ENCODE results near the gene GIPC3. TPM values are rescaled to one million over a fixed set of nuclear protein-coding genes. Genes with fewer than 3 reads are reported as not detected.

Gene GIPC3, protein sequence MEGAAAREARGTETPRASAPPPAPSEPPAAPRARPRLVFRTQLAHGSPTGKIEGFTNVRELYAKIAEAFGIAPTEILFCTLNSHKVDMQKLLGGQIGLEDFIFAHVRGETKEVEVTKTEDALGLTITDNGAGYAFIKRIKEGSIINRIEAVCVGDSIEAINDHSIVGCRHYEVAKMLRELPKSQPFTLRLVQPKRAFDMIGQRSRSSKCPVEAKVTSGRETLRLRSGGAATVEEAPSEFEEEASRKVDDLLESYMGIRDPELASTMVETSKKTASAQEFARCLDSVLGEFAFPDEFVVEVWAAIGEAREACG
- total RNA-seq = 1.3 TPM

GRCh38 chr19:3585301-3586126, at the start of gene GIPC3:
Gene GIPC3, plus strand, starts transcription at chr19:3585478. Its CDS starts 120 bp downstream, at chr19:3585598.

GRCh38 chr19:3538965-3539755, 46.1 kb upstream of the GIPC3 start, which contains the start of gene TEKTIP1:
Gene TEKTIP1, plus strand, starts transcription at chr19:3539174. Its CDS starts 4 bp downstream, at chr19:3539178.

DNA sequence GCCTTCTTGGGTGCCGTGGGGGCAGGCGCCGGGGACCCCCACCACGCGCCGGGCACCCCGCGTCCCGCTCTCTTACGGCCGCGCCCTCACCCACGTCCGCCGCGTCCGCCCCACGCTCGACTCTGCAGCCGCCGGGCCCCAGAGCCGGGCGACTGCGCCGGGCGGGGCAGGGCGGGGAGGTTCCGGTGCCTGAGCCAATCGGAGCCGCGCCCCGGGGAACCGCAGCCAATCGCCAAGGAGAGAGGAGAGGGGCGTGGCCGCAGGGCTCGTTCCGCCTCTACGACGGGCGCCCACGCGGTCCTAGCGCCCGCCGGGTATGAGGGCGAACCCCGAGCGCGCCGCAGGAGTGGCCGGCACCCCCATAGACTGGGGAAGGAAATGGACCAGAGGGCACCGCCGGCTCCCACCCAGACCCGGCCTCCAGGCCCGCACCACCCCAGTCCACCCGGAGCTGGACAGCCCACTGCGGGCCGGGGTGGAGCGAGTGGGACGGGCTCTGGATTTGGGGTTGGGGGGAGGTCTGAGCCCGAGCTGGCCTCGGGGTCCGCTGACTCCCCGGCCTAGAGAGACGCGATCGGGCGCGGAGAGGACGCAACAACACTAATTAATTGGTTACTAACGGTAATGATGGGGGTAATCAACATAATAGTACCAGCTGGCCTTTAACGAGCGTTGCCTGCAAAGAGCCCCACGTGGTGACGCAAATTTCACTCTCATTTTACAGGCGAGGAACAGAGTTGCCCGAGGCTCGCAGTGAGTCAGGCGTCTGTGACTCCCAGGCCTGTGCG, 27.6 kb upstream of the GIPC3 start, which contains the start of gene MFSD12:
TSS of gene MFSD12 (minus strand) at position 126 of the 788 bp plus-strand sequence. CDS start 183 bp downstream, outside the sequence.

GRCh38 chr19:3572855-3573161, 12.5 kb upstream of the GIPC3 start, which contains the start of gene HMG20B:
Gene HMG20B, plus strand, starts transcription at chr19:3572944. Its CDS starts 366 bp downstream, at chr19:3573310.

GRCh38 chr19:3606690-3607289, 21.5 kb downstream of the GIPC3 start, which contains the start of gene TBXA2R:
Gene TBXA2R, minus strand, starts transcription at chr19:3606875. Its CDS starts 6,241 bp downstream, at chr19:3600634.

DNA sequence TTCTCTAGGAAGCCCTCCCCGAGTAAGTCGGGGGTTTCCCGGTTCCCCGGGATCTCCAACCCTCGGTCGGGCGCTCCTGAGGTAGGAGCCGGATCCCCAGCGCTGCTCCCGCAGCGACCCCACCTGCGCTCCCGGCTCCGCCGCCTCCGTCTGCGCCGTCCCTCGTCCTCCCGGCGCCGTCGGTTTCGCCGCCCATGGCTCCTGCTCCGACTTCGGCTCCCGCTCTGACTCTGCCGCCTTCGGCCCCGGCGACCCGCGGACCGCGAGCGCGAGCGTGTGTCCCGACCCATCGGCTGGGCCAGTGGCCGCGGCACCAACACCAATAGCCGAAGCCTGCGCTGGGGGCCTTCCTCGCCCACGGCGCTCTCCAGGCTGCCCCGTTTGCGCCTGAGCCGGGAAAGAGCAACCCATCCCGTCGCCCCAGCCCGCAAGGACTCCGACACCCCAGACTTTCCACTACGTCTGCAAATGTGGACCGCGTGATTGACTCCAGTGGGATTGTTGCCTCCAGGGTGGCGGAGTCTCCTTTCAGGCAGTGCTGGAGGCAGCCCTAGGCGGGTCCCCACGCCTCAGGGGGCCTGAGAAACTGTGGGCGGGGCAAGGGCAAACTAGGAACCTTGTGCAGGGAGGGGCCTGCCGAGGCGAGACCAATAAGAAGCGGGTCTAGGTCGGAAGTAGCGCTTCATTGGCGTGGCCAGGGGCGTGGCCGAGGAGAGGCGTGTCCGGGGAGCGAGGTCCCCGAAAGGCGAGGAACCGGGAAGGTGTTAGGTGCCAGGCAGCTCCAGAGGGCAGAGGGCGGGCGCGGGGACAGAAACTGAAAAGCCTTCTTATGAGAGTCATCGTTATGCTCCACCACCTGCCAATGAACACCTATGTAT, 41.4 kb downstream of the GIPC3 start, which contains the start of gene CACTIN:
TSS of gene CACTIN (minus strand) at position 318 of the 878 bp plus-strand sequence. CDS start at position 290, 28 bp downstream.

Small RNAs within 50 kb of the gene (small RNA-seq; reads per million reads assigned to genes)
- gene AC005786.1 (ENCODE audit: low replicate concordance) = not detected

Other genes starting within 250 kb of the GIPC3 start
- 47.7 TPM for gene NFIC, start 218.9 kb upstream of the GIPC3 start, total RNA-seq
- 34.7 TPM for gene SMIM24, start 105.0 kb upstream of the GIPC3 start, total RNA-seq
- gene SMIM44, start 102.0 kb upstream of the GIPC3 start, total RNA-seq = 0.99 TPM
- 13.8 TPM for gene DOHH, start 84.8 kb upstream of the GIPC3 start, total RNA-seq
- gene FZR1, start 79.2 kb upstream of the GIPC3 start, total RNA-seq = 47.7 TPM
- gene TEKTIP1, start 46.3 kb upstream of the GIPC3 start, total RNA-seq = 1.8 TPM
- 55.8 TPM for gene MFSD12, start 27.9 kb upstream of the GIPC3 start, total RNA-seq
- 84.6 TPM for gene HMG20B, start 12.5 kb upstream of the GIPC3 start, total RNA-seq
- 5.6 TPM for gene TBXA2R, start 21.4 kb downstream of the GIPC3 start, total RNA-seq
- 31.2 TPM for gene CACTIN, start 41.3 kb downstream of the GIPC3 start, total RNA-seq
- 24.3 TPM for gene PIP5K1C, start 115.0 kb downstream of the GIPC3 start, total RNA-seq
- 18.3 TPM for gene TJP3, start 122.9 kb downstream of the GIPC3 start, total RNA-seq
- gene APBA3, start 176.2 kb downstream of the GIPC3 start, total RNA-seq = 45.2 TPM
- 33.9 TPM for gene MRPL54, start 177.2 kb downstream of the GIPC3 start, total RNA-seq
- gene RAX2, start 186.8 kb downstream of the GIPC3 start, total RNA-seq = 0.06 TPM
- 1.3 TPM for gene MATK, start 200.9 kb downstream of the GIPC3 start, total RNA-seq